Osteoblast (primary cell): ENCODE data around the gene CELSR1. TPM values are rescaled to one million over a fixed set of nuclear protein-coding genes. Genes with fewer than 3 reads are reported as not detected.
"Not testable (repeated sequence)": the region's sequence is repeated elsewhere in the genome, so short reads cannot be mapped to it uniquely, and the experiment has no call there.

Source experiments
- DNase-seq: peaks from one replicate; pipeline ENCODE4 v3.0.0; 2011; ENCODE audit warnings: low spot score, mixed read lengths; ENCODE audit not compliant: insufficient read length; ENCODE audit errors: missing footprints
- H2AFZ ChIP-seq: 2 replicates; pipeline ENCODE4 v1.6.0; 2011; ENCODE audit warnings: mild to moderate bottlenecking, low read length
- H3K27ac ChIP-seq: 2 replicates; pipeline ENCODE4 v1.5.1; 2011; ENCODE audit warnings: mild to moderate bottlenecking, low read depth, low read length, moderate library complexity
- H3K27me3 ChIP-seq: 2 replicates; pipeline ENCODE4 v1.6.0; 2012; ENCODE audit warnings: mild to moderate bottlenecking, control low read depth, inconsistent platforms, low read length, moderate library complexity; ENCODE audit not compliant: insufficient read depth
- H3K36me3 ChIP-seq: 2 replicates; pipeline ENCODE4 v1.5.1; 2011; ENCODE audit warnings: mild to moderate bottlenecking, low read length, control low read depth, moderate library complexity; ENCODE audit not compliant: insufficient read depth
- H3K4me1 ChIP-seq: 2 replicates; pipeline ENCODE4 v1.5.1; 2011; ENCODE audit warnings: mild to moderate bottlenecking, low read length, control low read depth, moderate library complexity; ENCODE audit not compliant: insufficient read depth
- H3K4me2 ChIP-seq: 2 replicates; pipeline ENCODE4 v1.6.0; 2011; ENCODE audit warnings: mild to moderate bottlenecking, low read length; ENCODE audit not compliant: insufficient read depth
- H3K4me3 ChIP-seq: fragments of 200-600 bp; sonication (generic); 3 replicates; pipeline ENCODE4 v1.5.1; 2012; ENCODE audit warnings: mild to moderate bottlenecking, low read length, inconsistent platforms; ENCODE audit not compliant: insufficient read depth
- H3K79me2 ChIP-seq: 2 replicates; pipeline ENCODE4 v1.6.0; 2012; ENCODE audit warnings: mild to moderate bottlenecking, low read length, control low read depth, inconsistent platforms; ENCODE audit not compliant: insufficient read depth
- H3K9me3 ChIP-seq: 2 replicates; pipeline ENCODE4 v1.5.1; 2011; ENCODE audit warnings: low read depth, low read length, control low read depth
- H4K20me1 ChIP-seq: 2 replicates; pipeline ENCODE4 v1.6.0; 2012; ENCODE audit warnings: mild to moderate bottlenecking, low read length, control low read depth; ENCODE audit not compliant: insufficient read depth
- CTCF ChIP-seq: IDR thresholded peaks from 2 replicates; pipeline ENCODE4 v1.5.1; 2011; ENCODE audit warnings: mild to moderate bottlenecking, low read depth, low read length, moderate library complexity; ENCODE audit errors: extremely low read depth
- total RNA-seq: library from RNA; depleted of rRNA; stranded (reverse); fragments of >200 nt; gene quantifications from 2 replicates; pipeline ENCODE4 v1.2.3, GENCODE V29; 2012

CELSR1 gene
- total RNA-seq, 1 donor: 3.6 TPM

GRCh38 chr22:46502440-46503175, 34.8 kb downstream of the CELSR1 start:
- no peak for TF ChIP-seq CTCF
- no peaks in the 10 kb centered on the region for H4K20me1 ChIP-seq
- peak; percentile 68 for DNase-seq
- no peaks in the 10 kb centered on the region for H3K27me3 ChIP-seq
- no peaks in the 10 kb centered on the region for H3K79me2 ChIP-seq
- H2AFZ ChIP-seq: no peak overlapping the region
- no peak overlapping the region for H3K4me3 ChIP-seq
- peaks cover 10% of the 10 kb centered on the region for H3K4me1 ChIP-seq
- H3K36me3 ChIP-seq: no peaks in the 10 kb centered on the region
- no peak overlapping the region for H3K4me2 ChIP-seq
- H3K9me3 ChIP-seq: no peaks in the 10 kb centered on the region
- H3K27ac ChIP-seq: no peak overlapping the region

GRCh38 chr22:46501701-46502100, 35.7 kb downstream of the CELSR1 start:
- Histone ChIP-seq H3K79me2 (no peaks in the 10 kb centered on the region), H3K4me1 (peaks cover 10% of the 10 kb centered on the region), H2AFZ (no peak overlapping the region), H3K27me3 (no peaks in the 10 kb centered on the region), H3K4me2 (peak overlapping the region; percentile 29), H3K9me3 (no peaks in the 10 kb centered on the region), H3K27ac (no peak overlapping the region), H3K36me3 (no peaks in the 10 kb centered on the region), H4K20me1 (no peaks in the 10 kb centered on the region), H3K4me3 (no peak overlapping the region)
- peak; percentile 97 for DNase-seq
- TF ChIP-seq CTCF: no peak

GRCh38 chr22:46501265-46501664, 36.2 kb downstream of the CELSR1 start:
- not testable (repeated sequence) for H3K4me1 ChIP-seq, H3K27me3 ChIP-seq, DNase-seq, H3K79me2 ChIP-seq, H3K4me3 ChIP-seq, H3K27ac ChIP-seq, H2AFZ ChIP-seq, H4K20me1 ChIP-seq, H3K9me3 ChIP-seq, H3K36me3 ChIP-seq
- peak overlapping the region; percentile 29 for H3K4me2 ChIP-seq

GRCh38 chr22:46500201-46500600, 37.2 kb downstream of the CELSR1 start:
- no peak overlapping the region for H3K27ac ChIP-seq
- H3K9me3 ChIP-seq: no peaks in the 10 kb centered on the region
- no peak for DNase-seq
- no peaks in the 10 kb centered on the region for H3K27me3 ChIP-seq
- H2AFZ ChIP-seq: no peak overlapping the region
- H3K79me2 ChIP-seq: no peaks in the 10 kb centered on the region
- H3K4me1 ChIP-seq: peaks cover 10% of the 10 kb centered on the region
- TF ChIP-seq CTCF: no peak
- no peaks in the 10 kb centered on the region for H3K36me3 ChIP-seq
- no peak overlapping the region for H3K4me2 ChIP-seq
- H3K4me3 ChIP-seq: no peak overlapping the region
- no peaks in the 10 kb centered on the region for H4K20me1 ChIP-seq
